Non-pigmented ciliary epithelial cell (primary cell): Measurements from ENCODE around the gene PPP2R2C.

Experiments
- DNase-seq: peaks from one replicate; pipeline ENCODE4 v3.0.0-alpha.2; 2010; ENCODE audit warnings: low read depth

Gene PPP2R2C

GRCh38 chr4:6472387-6473263 is at the start of gene PPP2R2C:
TSS of gene PPP2R2C (minus strand) at chr4:6472614. CDS start at chr4:6472229, 385 bp downstream.
- no peak for DNase-seq

GRCh38 chr4:6520978-6521377 is 48.6 kb upstream of the PPP2R2C start:
- DNase-seq, result no peak

- no peak for DNase-seq
These were observed 47.7 kb upstream of the PPP2R2C start for GRCh38 chr4:6520051-6520636.

GRCh38 chr4:6517171-6517570 is 44.8 kb upstream of the PPP2R2C start:
- DNase-seq, result no peak

GRCh38 chr4:6516762-6517161 is 44.3 kb upstream of the PPP2R2C start:
- DNase-seq, result no peak

- no peak for DNase-seq
These were observed 43.9 kb upstream of the PPP2R2C start for GRCh38 chr4:6516281-6516680.

- no peak for DNase-seq
These were observed 41.3 kb upstream of the PPP2R2C start for GRCh38 chr4:6513678-6514077.

- DNase-seq, result no peak
These were observed 37.2 kb upstream of the PPP2R2C start for GRCh38 chr4:6509587-6509986.

GRCh38 chr4:6507345-6507744 is 34.9 kb upstream of the PPP2R2C start:
- DNase-seq, result no peak

GRCh38 chr4:6506616-6507140 is 34.3 kb upstream of the PPP2R2C start:
- no peak for DNase-seq

- DNase-seq, result no peak
These were observed 32.6 kb upstream of the PPP2R2C start for GRCh38 chr4:6504900-6505496.

GRCh38 chr4:6502747-6503465 is 30.5 kb upstream of the PPP2R2C start:
- no peak for DNase-seq

- DNase-seq, result no peak
These were observed 29.7 kb upstream of the PPP2R2C start for GRCh38 chr4:6502147-6502546.

GRCh38 chr4:6501171-6501570 is 28.8 kb upstream of the PPP2R2C start:
- no peak for DNase-seq

GRCh38 chr4:6500481-6501140 is 28.2 kb upstream of the PPP2R2C start:
- no peak for DNase-seq

GRCh38 chr4:6499238-6499600 is 26.8 kb upstream of the PPP2R2C start:
- no peak for DNase-seq

GRCh38 chr4:6498511-6499237 is 26.3 kb upstream of the PPP2R2C start:
- DNase-seq, result no peak

- DNase-seq, result no peak
These were observed 25.4 kb upstream of the PPP2R2C start for GRCh38 chr4:6497796-6498195.

GRCh38 chr4:6495736-6496135 is 23.3 kb upstream of the PPP2R2C start:
- no peak for DNase-seq

GRCh38 chr4:6495296-6495590 is 22.8 kb upstream of the PPP2R2C start:
- no peak for DNase-seq
